Measurements from ENCODE around the gene TNNI3. TPM values are rescaled to one million over a fixed set of nuclear protein-coding genes. Genes with fewer than 3 reads are reported as not detected.
A peak's percentile ranks its signal among the peaks of the same experiment; 100 is the strongest.

TNNI3 gene
- total RNA-seq, 1 donor from 2014 or later = 3.3 TPM

- Mint-ChIP-seq H3K36me3 (ENCODE audit: unreplicated experiment) (peaks cover 5% of the 10 kb centered on the region), H3K27me3 (ENCODE audit: unreplicated experiment) (peaks cover 21% of the 10 kb centered on the region), H3K9me3 (ENCODE audit: unreplicated experiment) (peaks cover 11% of the 10 kb centered on the region), H3K4me3 (ENCODE audit: unreplicated experiment) (peak within 1 kb of the TSS; percentile 98), H3K27ac (ENCODE audit: unreplicated experiment) (peak within 1 kb of the TSS; percentile 93), H3K4me1 (ENCODE audit: low read depth, unreplicated experiment) (peaks cover 14% of the 10 kb centered on the region)
- TF ChIP-seq CTCF (IDR thresholded peaks at IDR 0.05; ENCODE audit: partially characterized antibody, unreplicated experiment) = no peak
- peak; percentile 50 for DNase-seq
Observed at GRCh38 chr19:55116859-55117662, 40.5 kb downstream of the TNNI3 start, which contains the start of gene PPP1R12C. Gene PPP1R12C (minus strand): TSS chr19:55117637. CDS start chr19:55117543, 94 bp downstream.

DNA sequence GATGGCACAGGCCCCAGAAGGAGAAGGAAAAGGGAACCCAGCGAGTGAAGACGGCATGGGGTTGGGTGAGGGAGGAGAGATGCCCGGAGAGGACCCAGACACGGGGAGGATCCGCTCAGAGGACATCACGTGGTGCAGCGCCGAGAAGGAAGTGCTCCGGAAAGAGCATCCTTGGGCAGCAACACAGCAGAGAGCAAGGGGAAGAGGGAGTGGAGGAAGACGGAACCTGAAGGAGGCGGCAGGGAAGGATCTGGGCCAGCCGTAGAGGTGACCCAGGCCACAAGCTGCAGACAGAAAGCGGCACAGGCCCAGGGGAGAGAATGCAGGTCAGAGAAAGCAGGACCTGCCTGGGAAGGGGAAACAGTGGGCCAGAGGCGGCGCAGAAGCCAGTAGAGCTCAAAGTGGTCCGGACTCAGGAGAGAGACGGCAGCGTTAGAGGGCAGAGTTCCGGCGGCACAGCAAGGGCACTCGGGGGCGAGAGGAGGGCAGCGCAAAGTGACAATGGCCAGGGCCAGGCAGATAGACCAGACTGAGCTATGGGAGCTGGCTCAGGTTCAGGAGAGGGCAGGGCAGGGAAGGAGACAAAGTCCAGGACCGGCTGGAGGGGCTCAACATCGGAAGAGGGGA, 41.2 kb downstream of the TNNI3 start:
- TF ChIP-seq CTCF (IDR thresholded peaks at IDR 0.05; ENCODE audit: partially characterized antibody, unreplicated experiment) = no peak
- Mint-ChIP-seq H3K4me3 (ENCODE audit: unreplicated experiment) (peak overlapping the region; percentile 97), H3K36me3 (ENCODE audit: unreplicated experiment) (peaks cover 5% of the 10 kb centered on the region), H3K27ac (ENCODE audit: unreplicated experiment) (peak overlapping the region; percentile 75), H3K27me3 (ENCODE audit: unreplicated experiment) (peaks cover 21% of the 10 kb centered on the region), H3K4me1 (ENCODE audit: low read depth, unreplicated experiment) (peaks cover 14% of the 10 kb centered on the region), H3K9me3 (ENCODE audit: unreplicated experiment) (peaks cover 11% of the 10 kb centered on the region)
- peak; percentile 57 for DNase-seq

DNA sequence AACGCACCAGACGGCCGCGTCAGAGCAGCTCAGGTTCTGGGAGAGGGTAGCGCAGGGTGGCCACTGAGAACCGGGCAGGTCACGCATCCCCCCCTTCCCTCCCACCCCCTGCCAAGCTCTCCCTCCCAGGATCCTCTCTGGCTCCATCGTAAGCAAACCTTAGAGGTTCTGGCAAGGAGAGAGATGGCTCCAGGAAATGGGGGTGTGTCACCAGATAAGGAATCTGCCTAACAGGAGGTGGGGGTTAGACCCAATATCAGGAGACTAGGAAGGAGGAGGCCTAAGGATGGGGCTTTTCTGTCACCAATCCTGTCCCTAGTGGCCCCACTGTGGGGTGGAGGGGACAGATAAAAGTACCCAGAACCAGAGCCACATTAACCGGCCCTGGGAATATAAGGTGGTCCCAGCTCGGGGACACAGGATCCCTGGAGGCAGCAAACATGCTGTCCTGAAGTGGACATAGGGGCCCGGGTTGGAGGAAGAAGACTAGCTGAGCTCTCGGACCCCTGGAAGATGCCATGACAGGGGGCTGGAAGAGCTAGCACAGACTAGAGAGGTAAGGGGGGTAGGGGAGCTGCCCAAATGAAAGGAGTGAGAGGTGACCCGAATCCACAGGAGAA, 42.0 kb downstream of the TNNI3 start:
- Mint-ChIP-seq H3K27me3 (ENCODE audit: unreplicated experiment) (peaks cover 23% of the 10 kb centered on the region), H3K4me3 (ENCODE audit: unreplicated experiment) (peak overlapping the region; percentile 97), H3K27ac (ENCODE audit: unreplicated experiment) (peak overlapping the region; percentile 75), H3K36me3 (ENCODE audit: unreplicated experiment) (peaks cover 11% of the 10 kb centered on the region), H3K4me1 (ENCODE audit: low read depth, unreplicated experiment) (peaks cover 14% of the 10 kb centered on the region), H3K9me3 (ENCODE audit: unreplicated experiment) (peaks cover 11% of the 10 kb centered on the region)
- no peak for TF ChIP-seq CTCF (IDR thresholded peaks at IDR 0.05; ENCODE audit: partially characterized antibody, unreplicated experiment)
- no peak for DNase-seq

DNA sequence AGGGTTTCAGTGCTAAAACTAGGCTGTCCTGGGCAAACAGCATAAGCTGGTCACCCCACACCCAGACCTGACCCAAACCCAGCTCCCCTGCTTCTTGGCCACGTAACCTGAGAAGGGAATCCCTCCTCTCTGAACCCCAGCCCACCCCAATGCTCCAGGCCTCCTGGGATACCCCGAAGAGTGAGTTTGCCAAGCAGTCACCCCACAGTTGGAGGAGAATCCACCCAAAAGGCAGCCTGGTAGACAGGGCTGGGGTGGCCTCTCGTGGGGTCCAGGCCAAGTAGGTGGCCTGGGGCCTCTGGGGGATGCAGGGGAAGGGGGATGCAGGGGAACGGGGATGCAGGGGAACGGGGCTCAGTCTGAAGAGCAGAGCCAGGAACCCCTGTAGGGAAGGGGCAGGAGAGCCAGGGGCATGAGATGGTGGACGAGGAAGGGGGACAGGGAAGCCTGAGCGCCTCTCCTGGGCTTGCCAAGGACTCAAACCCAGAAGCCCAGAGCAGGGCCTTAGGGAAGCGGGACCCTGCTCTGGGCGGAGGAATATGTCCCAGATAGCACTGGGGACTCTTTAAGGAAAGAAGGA, 42.9 kb downstream of the TNNI3 start:
- Mint-ChIP-seq H3K4me1 (ENCODE audit: low read depth, unreplicated experiment) (peaks cover 14% of the 10 kb centered on the region), H3K4me3 (ENCODE audit: unreplicated experiment) (peak overlapping the region; percentile 97), H3K27me3 (ENCODE audit: unreplicated experiment) (peaks cover 23% of the 10 kb centered on the region), H3K9me3 (ENCODE audit: unreplicated experiment) (peaks cover 11% of the 10 kb centered on the region), H3K36me3 (ENCODE audit: unreplicated experiment) (peaks cover 11% of the 10 kb centered on the region), H3K27ac (ENCODE audit: unreplicated experiment) (peak overlapping the region; percentile 33)
- TF ChIP-seq CTCF (IDR thresholded peaks at IDR 0.05; ENCODE audit: partially characterized antibody, unreplicated experiment) = no peak
- no peak for DNase-seq
